HUES48 (cell line): ENCODE data around the gene TRAPPC12.

Source experiments
- H3K27ac ChIP-seq: one replicate; pipeline ENCODE4 v1.7.0; 2013; ENCODE audit warnings: low read depth, low read length, inconsistent platforms
- H3K27me3 ChIP-seq: 2 replicates; pipeline ENCODE4 v1.6.1; 2013; ENCODE audit warnings: mild to moderate bottlenecking, low read length; ENCODE audit not compliant: control insufficient read depth, insufficient read depth
- H3K36me3 ChIP-seq: 2 replicates; pipeline ENCODE4 v1.6.1; 2013; ENCODE audit warnings: low read length; ENCODE audit not compliant: control insufficient read depth, insufficient read depth
- H3K4me1 ChIP-seq: 2 replicates; pipeline ENCODE4 v1.6.1; 2013; ENCODE audit warnings: mild to moderate bottlenecking, low read length; ENCODE audit not compliant: control insufficient read depth, insufficient read depth
- H3K4me3 ChIP-seq: 2 replicates; pipeline ENCODE4 v1.5.1; 2013; ENCODE audit warnings: mild to moderate bottlenecking, low read depth, low read length
- H3K9ac ChIP-seq: 2 replicates; pipeline ENCODE4 v1.6.1; 2013; ENCODE audit warnings: mild to moderate bottlenecking, low read depth, low read length, moderate library complexity
- H3K9me3 ChIP-seq: 2 replicates; pipeline ENCODE4 v1.6.1; 2013; ENCODE audit warnings: low read length; ENCODE audit not compliant: control insufficient read depth, insufficient read depth

TRAPPC12 gene

GRCh38 chr2:3454802-3455201 is 75.3 kb downstream of the TRAPPC12 start:
- peaks cover 28% of the 10 kb centered on the region for H3K36me3 ChIP-seq
- no peaks in the 10 kb centered on the region for H3K27me3 ChIP-seq
- H3K9ac ChIP-seq: no peak overlapping the region
- no peaks in the 10 kb centered on the region for H3K9me3 ChIP-seq
- no peak overlapping the region for H3K4me3 ChIP-seq
- H3K27ac ChIP-seq: no peak overlapping the region
- peaks cover 4% of the 10 kb centered on the region; the same call in 1 of the 2 replicates for H3K4me1 ChIP-seq

GRCh38 chr2:3456125-3456524 is 76.6 kb downstream of the TRAPPC12 start:
- peaks cover 4% of the 10 kb centered on the region; the same call in 1 of the 2 replicates for H3K4me1 ChIP-seq
- peaks cover 22% of the 10 kb centered on the region for H3K36me3 ChIP-seq

GRCh38 chr2:3457524-3458395 is 78.3 kb downstream of the TRAPPC12 start:
- H3K27ac ChIP-seq: no peak overlapping the region
- H3K9ac ChIP-seq: no peak overlapping the region
- H3K36me3 ChIP-seq: peaks cover 22% of the 10 kb centered on the region

More at GRCh38 chr2:3456125-3456524, 76.6 kb downstream of the TRAPPC12 start:
- no peaks in the 10 kb centered on the region for H3K27me3 ChIP-seq
- no peak overlapping the region for H3K9ac ChIP-seq
- H3K4me3 ChIP-seq: no peak overlapping the region
- no peaks in the 10 kb centered on the region for H3K9me3 ChIP-seq
- no peak overlapping the region for H3K27ac ChIP-seq

GRCh38 chr2:3458396-3459184 is 79.1 kb downstream of the TRAPPC12 start:
- Histone ChIP-seq H3K4me1 (peaks cover 10% of the 10 kb centered on the region; the same call in 1 of the 2 replicates), H3K27ac (no peak overlapping the region), H3K4me3 (no peak overlapping the region), H3K9ac (no peak overlapping the region), H3K36me3 (peaks cover 22% of the 10 kb centered on the region), H3K9me3 (no peaks in the 10 kb centered on the region), H3K27me3 (no peaks in the 10 kb centered on the region)

More at GRCh38 chr2:3457524-3458395, 78.3 kb downstream of the TRAPPC12 start:
- no peaks in the 10 kb centered on the region for H3K27me3 ChIP-seq
- H3K9me3 ChIP-seq: no peaks in the 10 kb centered on the region
- H3K4me3 ChIP-seq: no peak overlapping the region
- peaks cover 10% of the 10 kb centered on the region; the same call in 1 of the 2 replicates for H3K4me1 ChIP-seq

- peaks cover 20% of the 10 kb centered on the region for H3K36me3 ChIP-seq
- H3K4me3 ChIP-seq: no peak overlapping the region
- H3K9me3 ChIP-seq: no peaks in the 10 kb centered on the region
- H3K27ac ChIP-seq: no peak overlapping the region
- H3K4me1 ChIP-seq: peaks cover 10% of the 10 kb centered on the region; the same call in 1 of the 2 replicates
- H3K9ac ChIP-seq: no peak overlapping the region
- H3K27me3 ChIP-seq: no peaks in the 10 kb centered on the region
Measured at GRCh38 chr2:3459185-3460015, 79.9 kb downstream of the TRAPPC12 start.

- Histone ChIP-seq H3K9me3 (no peaks in the 10 kb centered on the region), H3K27ac (no peak overlapping the region), H3K4me1 (peaks cover 10% of the 10 kb centered on the region; the same call in 1 of the 2 replicates)
Measured at GRCh38 chr2:3460156-3460555, 80.7 kb downstream of the TRAPPC12 start.

GRCh38 chr2:3460831-3461800 is 81.6 kb downstream of the TRAPPC12 start:
- Histone ChIP-seq H3K27me3 (no peaks in the 10 kb centered on the region), H3K4me3 (no peak overlapping the region), H3K27ac (no peak overlapping the region), H3K4me1 (peaks cover 10% of the 10 kb centered on the region; the same call in 1 of the 2 replicates), H3K9me3 (no peaks in the 10 kb centered on the region), H3K36me3 (peaks cover 24% of the 10 kb centered on the region), H3K9ac (no peak overlapping the region)

More at GRCh38 chr2:3460156-3460555, 80.7 kb downstream of the TRAPPC12 start:
- Histone ChIP-seq H3K4me3 (no peak overlapping the region), H3K9ac (no peak overlapping the region), H3K36me3 (peaks cover 20% of the 10 kb centered on the region), H3K27me3 (no peaks in the 10 kb centered on the region)

- H3K9me3 ChIP-seq: no peaks in the 10 kb centered on the region
- H3K9ac ChIP-seq: no peak overlapping the region
- no peaks in the 10 kb centered on the region for H3K27me3 ChIP-seq
- H3K4me3 ChIP-seq: no peak overlapping the region
- no peak overlapping the region for H3K27ac ChIP-seq
- peaks cover 27% of the 10 kb centered on the region for H3K36me3 ChIP-seq
- peaks cover 10% of the 10 kb centered on the region; the same call in 1 of the 2 replicates for H3K4me1 ChIP-seq
Measured at GRCh38 chr2:3461801-3462492, 82.5 kb downstream of the TRAPPC12 start.

GRCh38 chr2:3462493-3463104 is 83.1 kb downstream of the TRAPPC12 start:
- Histone ChIP-seq H3K4me1 (peaks cover 10% of the 10 kb centered on the region; the same call in 1 of the 2 replicates), H3K9me3 (no peaks in the 10 kb centered on the region), H3K9ac (no peak overlapping the region), H3K27ac (no peak overlapping the region), H3K36me3 (peaks cover 29% of the 10 kb centered on the region), H3K4me3 (no peak overlapping the region), H3K27me3 (no peaks in the 10 kb centered on the region)
